GM18907 (cell line): Measurements from ENCODE around the gene TSPAN12.
A peak's percentile ranks its signal among the peaks of the same experiment; 100 is the strongest.

Source experiments
- ATAC-seq: cut with Tn5 transposase; IDR thresholded peaks from one replicate; pipeline ENCODE4 v1.9.1; 2021; ENCODE audit warnings: mild to moderate bottlenecking, moderate library complexity; ENCODE audit not compliant: unreplicated experiment

TSPAN12 gene

DNA sequence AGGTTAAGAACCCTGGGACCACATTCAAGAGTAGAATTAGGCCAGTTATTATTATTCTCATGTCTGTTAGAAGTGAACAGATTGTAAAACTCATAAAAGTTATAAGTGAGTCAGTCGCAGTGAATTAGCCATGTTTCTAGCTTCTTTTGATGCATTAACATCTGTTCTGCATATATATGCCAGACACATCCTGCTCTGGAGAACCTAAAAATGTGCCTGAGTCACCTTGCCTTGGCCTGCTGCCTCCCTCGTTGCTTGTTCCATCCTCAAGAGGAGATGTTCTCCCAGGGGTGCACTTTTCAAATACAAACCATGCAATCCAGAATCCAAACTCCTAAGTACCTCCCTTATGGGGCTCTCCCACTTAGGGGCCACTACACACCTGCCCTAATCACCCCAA is 14.8 kb downstream of the TSPAN12 start:
- ATAC-seq = no peak

GRCh38 chr7:120842121-120842621 is 15.8 kb downstream of the TSPAN12 start:
- no peak for ATAC-seq

DNA sequence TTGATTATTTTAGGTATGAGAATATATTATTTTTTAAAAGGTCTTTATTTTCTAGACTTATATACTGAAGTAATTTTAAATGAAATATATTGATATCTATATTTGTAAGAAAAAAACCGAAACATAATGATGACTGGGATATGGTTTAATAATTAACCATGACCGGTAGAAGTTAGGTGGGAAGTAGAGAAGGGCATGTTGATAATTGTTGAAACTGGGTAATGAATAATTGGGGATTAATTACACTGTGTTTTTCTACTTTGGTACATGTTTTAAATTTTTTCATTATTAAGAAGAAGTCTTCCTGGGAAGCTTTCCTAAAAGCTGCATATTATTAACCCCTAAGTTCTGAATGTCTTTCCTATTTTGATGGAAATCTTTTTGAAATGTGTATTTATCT is 16.3 kb downstream of the TSPAN12 start:
- no peak for ATAC-seq

DNA sequence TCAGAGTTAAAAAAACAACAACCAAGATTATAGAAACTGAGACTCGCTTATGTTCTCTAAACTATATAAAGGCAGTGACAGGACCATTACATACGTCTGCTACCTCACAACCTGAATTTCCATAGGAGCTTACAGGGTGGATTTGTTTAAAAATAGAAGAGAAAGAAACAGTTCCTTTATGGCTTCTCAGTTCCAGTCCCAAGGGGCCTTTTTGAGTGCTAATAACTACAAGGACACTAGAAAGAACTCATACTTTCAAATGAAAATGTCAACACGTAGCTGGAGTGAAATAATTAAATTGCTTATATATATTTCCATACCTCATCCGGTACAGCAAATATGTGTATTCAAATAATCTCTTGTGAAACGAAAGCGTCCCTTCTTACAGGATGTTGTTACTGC is 19.7 kb downstream of the TSPAN12 start:
- peak; percentile 61 for ATAC-seq

GRCh38 chr7:120837599-120837998 is 20.3 kb downstream of the TSPAN12 start:
- peak; percentile 53 for ATAC-seq

DNA sequence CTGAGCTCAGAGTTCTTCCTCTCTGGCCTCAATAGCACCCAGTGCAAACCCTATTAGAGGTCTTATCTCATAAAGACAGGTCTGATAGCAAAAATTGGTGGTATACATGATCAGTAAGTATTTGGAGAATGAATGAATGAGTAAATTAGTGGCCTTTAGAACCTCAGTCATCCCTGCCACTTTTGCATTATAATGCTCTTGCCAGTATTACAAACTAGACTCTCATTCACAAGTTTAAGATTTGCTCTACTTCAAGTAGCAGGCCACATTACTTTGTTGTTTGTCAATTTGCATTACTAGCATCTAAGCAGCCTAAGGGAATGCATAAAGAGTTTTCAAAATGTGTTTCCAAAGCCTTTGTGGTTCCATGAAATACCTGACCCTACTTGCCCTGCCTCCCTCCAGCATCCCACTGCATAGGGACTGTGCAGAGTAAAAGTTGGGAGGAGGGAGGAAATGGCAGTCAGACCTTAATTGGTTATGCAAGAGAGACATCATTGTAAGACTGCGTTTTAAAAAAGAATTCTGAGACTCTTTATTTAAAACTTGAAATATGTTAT is 21.3 kb downstream of the TSPAN12 start:
- no peak for ATAC-seq

DNA sequence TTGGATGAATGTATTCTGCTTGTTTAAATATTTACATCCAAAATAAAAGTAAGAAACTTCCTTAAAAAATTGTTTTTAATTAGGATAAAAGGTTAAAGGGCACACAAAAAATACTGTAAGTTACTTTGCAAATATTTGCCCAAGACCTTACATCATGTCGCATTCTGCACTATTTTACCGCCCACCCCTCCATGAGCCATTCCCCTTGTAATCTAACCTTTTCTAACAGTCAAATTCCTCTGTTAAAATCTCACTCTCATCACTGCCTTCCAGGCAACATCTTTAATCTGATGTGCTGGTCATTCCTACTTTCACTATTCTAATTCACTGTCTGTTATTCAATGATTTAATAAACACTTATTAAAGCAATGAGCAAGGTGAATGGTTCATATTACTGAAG is 23.2 kb downstream of the TSPAN12 start:
- ATAC-seq = no peak

DNA sequence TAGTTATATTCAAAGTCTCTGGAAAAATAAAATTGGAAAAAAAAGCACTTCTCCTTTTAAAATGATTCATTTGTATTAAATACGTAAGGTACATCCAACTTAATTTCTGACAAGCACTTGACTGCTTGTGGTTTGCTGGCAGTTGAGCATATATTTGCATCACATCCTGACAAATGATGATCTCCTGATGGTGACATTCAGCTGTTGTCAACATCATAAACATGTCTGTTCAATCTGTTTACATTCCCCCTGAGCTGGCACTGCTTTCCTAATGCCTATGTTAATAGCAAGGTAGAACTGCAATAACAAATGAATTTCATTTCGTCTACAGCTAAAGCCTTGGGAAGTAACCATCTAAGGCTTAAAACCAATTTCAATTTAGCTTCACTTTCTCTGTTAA is 24.4 kb downstream of the TSPAN12 start:
- no peak for ATAC-seq

- ATAC-seq = no peak
These were observed 25.1 kb downstream of the TSPAN12 start for GRCh38 chr7:120832803-120833202.

DNA sequence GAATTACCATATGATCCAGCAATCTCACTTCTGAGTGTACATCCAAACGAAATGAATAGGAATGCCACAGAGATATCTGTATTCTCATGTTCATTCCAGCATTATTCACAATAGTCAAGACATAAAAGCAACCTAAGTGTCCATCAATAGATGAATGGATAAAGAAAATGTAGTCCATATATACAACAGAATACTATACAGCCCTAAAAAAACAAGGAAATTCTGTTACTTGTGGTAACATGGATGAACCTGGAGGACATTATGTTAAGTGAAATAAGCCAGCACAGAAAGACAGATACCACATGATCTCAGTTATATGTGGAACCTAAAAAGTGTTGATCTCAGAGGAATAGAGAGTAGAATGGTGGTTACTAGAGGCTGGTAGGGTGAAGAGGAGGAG is 26.7 kb downstream of the TSPAN12 start:
- ATAC-seq = no peak

DNA sequence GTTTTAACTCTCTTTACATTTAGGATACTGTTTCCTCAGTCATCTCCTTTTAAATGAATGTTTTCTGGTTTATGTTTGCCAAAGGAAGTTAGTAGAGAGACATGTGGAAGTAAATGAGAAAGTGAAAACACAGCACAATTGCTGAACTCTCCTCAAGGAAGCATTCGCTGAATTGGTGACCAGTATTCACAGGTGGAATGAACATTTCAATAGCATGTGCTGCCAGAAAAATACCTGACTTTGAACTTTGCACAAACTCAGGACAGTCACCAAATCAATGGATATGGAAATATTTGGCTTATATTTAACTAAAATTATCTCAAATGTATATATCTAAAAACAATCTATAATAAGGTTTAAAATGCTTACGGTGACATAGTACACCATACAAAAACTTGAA is 28.5 kb downstream of the TSPAN12 start:
- no peak for ATAC-seq

DNA sequence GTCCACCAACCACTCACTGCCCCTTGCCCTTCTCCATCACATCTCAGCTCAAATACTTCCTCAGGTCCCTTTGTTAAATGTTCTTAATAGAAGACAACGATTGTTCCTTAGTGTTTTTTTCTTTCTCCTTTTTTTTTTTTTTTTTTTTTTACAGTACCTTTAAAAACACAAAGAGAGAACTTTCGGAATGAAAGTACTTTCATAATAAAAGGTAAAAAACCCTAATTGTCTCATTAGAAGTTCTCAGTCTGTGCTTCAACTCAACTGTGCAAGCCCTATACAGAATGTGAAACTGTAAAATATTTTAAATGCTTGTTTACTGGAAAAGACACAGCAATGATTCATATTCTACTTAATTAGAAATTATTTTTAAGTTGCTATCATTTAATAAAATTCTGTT is 29.4 kb downstream of the TSPAN12 start:
- ATAC-seq = no peak

- no peak for ATAC-seq
These were observed 30.4 kb downstream of the TSPAN12 start for GRCh38 chr7:120827371-120828118.

DNA sequence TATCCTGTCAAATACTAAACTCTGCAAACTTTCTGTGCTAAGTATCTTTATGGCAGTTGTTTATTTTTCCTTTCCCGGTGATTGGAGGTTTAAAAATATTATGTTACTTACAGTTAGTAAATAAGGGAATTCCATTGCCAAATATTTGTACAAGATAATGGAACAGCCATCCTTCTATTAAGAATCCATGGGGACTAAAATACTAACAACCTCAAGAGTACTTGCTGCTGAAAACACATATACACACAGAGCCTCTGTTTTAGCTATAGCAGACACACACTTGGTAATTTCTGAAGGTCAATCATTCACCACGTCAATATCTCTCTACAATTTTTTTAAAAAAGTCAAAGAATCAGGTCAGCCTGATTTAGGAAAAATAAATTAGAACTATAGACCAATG is 32.4 kb downstream of the TSPAN12 start:
- ATAC-seq = no peak

- ATAC-seq = no peak
These were observed 32.8 kb downstream of the TSPAN12 start for GRCh38 chr7:120825152-120825551.

DNA sequence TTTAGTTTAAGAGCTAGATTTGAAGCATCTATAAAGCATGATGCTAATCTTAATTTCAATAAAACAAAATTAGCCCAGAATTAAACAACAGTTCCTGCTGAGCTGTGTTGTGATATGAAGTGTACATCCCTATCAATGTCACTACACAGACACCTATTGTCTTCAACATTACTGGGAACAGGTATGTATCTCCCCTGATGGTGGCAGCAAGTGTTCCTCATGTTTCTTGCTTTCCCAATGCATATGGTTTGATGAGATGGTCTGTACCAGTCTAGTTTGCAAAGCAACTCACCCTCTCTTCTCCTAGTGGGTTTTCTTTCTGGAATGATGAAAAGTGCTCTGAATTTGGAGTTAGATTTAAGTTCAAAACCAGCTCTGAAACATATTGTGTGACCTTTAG is 38.1 kb downstream of the TSPAN12 start:
- peak; percentile 60 for ATAC-seq

GRCh38 chr7:120817851-120818250 is 40.1 kb downstream of the TSPAN12 start:
- no peak for ATAC-seq

DNA sequence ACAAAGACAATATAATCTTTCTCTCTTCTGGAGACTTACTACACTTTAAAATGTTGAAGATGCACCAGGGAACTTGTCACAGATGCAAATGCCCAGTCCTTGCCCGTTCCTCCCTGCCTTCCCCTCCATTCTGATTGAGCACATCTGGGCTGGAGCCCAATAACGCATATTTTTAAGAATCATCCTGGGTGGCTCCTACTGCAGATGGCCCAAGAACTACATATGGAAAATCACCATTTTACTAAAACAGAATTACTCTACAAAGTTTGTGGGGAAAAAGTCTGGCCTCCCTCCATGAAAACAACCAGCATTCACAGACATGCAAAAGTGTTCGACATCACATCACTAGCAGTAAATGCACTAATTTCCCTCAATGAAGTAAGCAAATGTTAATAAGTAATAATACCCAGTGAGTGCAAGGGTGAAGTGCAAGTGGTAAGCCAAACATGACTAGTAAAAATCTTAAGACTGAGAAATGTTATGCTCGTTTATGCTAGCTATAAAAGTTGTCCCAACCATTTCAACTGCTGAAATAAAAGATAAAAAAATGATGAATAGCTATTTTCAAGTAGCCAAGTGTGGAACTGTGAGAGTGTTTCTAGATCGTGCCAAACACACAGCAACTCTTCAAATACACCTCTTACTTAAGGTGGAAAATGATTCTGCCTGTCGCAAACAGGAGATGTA is 43.5 kb downstream of the TSPAN12 start:
- ATAC-seq = no peak

GRCh38 chr7:120813546-120814252 is 44.2 kb downstream of the TSPAN12 start:
- no peak for ATAC-seq

DNA sequence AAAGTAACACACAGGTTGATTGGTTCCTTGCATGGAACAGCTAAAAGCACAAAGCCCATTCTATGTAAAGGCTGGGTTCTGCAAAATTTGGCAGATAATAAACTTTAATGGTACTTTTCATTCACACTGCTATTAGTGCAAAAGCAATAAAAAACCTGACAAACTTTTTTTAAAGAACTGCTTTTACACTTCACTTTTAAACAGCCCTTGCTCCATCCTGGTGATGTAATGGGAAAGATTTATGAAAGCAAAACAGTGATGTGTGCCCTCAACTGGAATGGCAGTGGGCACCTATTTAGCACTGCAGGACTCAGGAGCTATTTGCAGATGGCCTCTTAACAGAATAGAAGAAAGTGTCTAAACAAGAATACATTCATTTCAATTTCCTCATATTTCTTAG is 44.9 kb downstream of the TSPAN12 start:
- ATAC-seq = no peak

- ATAC-seq = no peak
These were observed 48.7 kb downstream of the TSPAN12 start for GRCh38 chr7:120809260-120809659.
